Activated T-helper 2 cell treated with anti-CD3 and anti-CD28 coated beads, Interferon-gamma antibody, Interleukin-2, Interleukin-4, amounts not matched to agents 10 μg/mL and 5 μg/mL and 100 μg/mL, durations not matched to agents 14 hours and 24 hours and 36 hours (primary cell): Measurements from ENCODE around the gene UVSSA. TPM values are rescaled to one million over a fixed set of nuclear protein-coding genes. Genes with fewer than 3 reads are reported as not detected.
"Not testable (repeated sequence)": the region's sequence is repeated elsewhere in the genome, so short reads cannot be mapped to it uniquely, and the experiment has no call there.

ENCODE experiments used
- DNase-seq: peaks from one replicate; pipeline ENCODE4 v3.0.0; 2021; ENCODE audit warnings: low spot score
- H3K27ac Mint-ChIP-seq: one replicate; pipeline ENCODE4 v1.8.0; 2021; ENCODE audit warnings: mixed read lengths
- H3K27me3 Mint-ChIP-seq: one replicate; pipeline ENCODE4 v1.8.0; 2021; ENCODE audit warnings: low read depth, mixed read lengths
- H3K36me3 Mint-ChIP-seq: one replicate; pipeline ENCODE4 v1.8.0; 2021; ENCODE audit warnings: low read depth, mixed read lengths
- H3K4me1 Mint-ChIP-seq: one replicate; pipeline ENCODE4 v1.8.0; 2021; ENCODE audit warnings: low read depth, mixed read lengths
- H3K4me3 Mint-ChIP-seq: one replicate; pipeline ENCODE4 v1.8.0; 2021; ENCODE audit warnings: low read depth, mild to moderate bottlenecking, moderate library complexity, mixed read lengths
- H3K9me3 Mint-ChIP-seq: one replicate; pipeline ENCODE4 v1.8.0; 2021; ENCODE audit warnings: mixed read lengths
- intact Hi-C: fragments of 100-400 bp; cut with micrococcal nuclease; formaldehyde crosslinking; loops from one replicate; pipeline ENCODE4 v1.15.1; 2023
- total RNA-seq: library from RNA; stranded (reverse); gene quantifications from 2 replicates; pipeline ENCODE4 v1.2.3, GENCODE V29; 2022

Gene UVSSA
- total RNA-seq, 1 donor from 2014 or later = 23.5 TPM

GRCh38 chr4:1415681-1415981 is 68.6 kb downstream of the UVSSA start:
- Mint-ChIP-seq H3K4me3 (no peak overlapping the region), H3K27me3 (peaks cover 12% of the 10 kb centered on the region), H3K9me3 (no peaks in the 10 kb centered on the region), H3K27ac (no peak overlapping the region), H3K36me3 (no peaks in the 10 kb centered on the region), H3K4me1 (no peaks in the 10 kb centered on the region)
- intact Hi-C loops = no loop called here
- DNase-seq = no peak

DNA sequence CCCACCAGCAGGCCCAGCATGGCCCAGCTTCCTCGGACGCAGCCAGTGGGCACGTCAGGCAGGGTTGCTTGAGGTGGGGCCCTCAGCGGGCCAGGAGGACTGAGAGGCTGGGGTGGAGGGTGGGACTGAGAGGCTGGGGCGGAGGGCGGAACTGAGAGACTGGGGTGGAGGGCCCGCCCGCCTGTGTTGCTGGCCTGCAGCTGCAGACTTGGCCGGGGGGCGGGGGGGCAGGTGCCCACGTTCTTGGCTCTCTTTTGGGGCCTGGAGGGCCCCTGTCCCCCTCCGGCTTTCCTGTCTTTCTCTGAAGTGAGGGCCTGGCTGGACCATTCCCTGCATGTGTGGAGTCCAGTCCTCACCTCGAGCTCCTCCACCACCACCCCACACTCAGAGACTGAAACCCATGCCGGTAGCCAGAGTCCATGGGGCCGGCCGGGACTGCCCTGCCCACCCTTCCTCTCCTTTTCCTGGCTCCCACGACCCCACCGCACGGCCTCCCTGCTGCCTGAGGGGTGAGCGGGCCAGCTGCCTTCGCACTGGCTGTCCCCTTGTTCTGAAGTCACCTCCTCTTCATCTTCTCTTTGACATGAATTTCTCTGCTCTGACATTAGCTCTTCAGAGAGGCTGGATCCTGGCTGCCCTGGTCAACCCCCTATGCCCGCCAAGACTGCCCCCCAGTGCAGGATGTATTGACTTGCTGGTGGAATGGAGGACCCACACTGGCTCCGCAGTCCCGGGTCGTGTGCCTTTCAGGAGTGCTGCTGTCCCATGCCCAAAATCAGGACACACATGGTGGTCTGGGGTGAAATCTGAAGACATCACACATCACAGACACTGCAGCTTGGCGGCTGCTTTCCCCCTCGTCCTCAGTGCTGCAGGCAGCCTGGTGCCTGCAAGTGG is 69.3 kb downstream of the UVSSA start:
- no peaks in the 10 kb centered on the region for H3K9me3 Mint-ChIP-seq
- no peak overlapping the region for H3K4me3 Mint-ChIP-seq

DNA sequence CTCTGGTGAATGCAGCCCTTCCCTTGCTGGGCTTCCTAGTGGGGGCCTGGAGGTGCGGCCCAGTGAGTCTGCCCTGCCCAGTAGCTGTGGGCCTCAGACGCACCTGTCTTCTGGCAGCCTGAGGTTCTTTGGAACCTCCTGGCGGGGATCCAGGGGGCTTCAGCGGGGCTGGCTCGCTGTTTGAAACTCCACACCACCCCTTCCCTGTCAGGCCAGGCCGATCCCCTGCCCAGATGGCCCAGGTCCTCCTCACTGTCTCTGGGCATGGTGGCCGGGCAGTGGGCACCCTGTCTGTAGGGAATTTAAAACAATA is 69.9 kb downstream of the UVSSA start:
- H3K4me1 Mint-ChIP-seq = no peaks in the 10 kb centered on the region
- intact Hi-C loops = no loop called here
- no peaks in the 10 kb centered on the region for H3K9me3 Mint-ChIP-seq
- H3K36me3 Mint-ChIP-seq = no peaks in the 10 kb centered on the region
- no peak overlapping the region for H3K27ac Mint-ChIP-seq
- DNase-seq = no peak
- H3K27me3 Mint-ChIP-seq = peaks cover 10% of the 10 kb centered on the region
- no peak overlapping the region for H3K4me3 Mint-ChIP-seq

More for the DNA sequence above, 69.3 kb downstream of the UVSSA start:
- Mint-ChIP-seq H3K4me1 (no peaks in the 10 kb centered on the region), H3K36me3 (no peaks in the 10 kb centered on the region), H3K27ac (no peak overlapping the region), H3K27me3 (peaks cover 11% of the 10 kb centered on the region)
- intact Hi-C loops = no loop called here
- no peak for DNase-seq

DNA sequence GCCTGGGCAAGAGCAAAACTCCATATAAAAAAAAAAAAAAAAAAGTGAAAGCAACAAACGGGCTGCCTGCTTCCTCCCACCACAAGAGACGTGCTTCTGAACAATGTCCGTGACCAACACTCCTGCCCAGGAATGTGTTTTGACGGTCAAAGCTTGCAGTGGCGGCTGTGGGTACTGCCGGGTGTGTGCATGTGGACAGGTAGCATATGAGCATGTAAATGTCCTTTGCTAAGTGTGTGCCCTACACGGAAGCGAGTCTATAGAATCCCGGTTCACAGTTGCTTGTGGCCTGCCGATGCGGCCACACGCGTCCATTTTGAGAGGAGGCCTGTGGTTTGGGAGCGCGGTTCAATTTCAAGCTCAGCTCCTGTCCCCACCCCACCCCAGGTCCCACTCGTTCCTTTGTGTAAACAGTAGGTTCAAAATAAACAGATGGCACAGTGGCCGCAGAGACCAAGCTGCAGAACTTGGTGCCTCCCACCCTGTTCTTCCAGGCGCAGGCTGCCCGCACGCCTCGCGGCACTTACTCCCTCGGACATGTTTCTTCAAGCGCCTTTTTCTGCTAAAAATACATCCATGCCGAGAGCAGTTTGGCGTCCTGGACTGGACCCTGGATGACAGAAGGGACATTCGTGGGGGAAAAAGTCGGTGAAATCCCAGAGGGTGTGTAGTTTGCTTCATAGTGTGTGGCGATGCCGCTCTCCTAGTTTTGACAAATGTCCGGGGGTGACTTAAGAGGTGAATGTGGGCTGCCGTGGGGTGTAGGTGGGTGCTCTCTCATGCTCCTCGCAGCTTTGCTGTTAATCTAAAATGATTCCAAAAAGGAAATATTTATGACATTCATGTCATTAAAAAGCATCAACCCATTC is 70.7 kb downstream of the UVSSA start:
- no peaks in the 10 kb centered on the region for H3K36me3 Mint-ChIP-seq
- peaks cover 10% of the 10 kb centered on the region for H3K27me3 Mint-ChIP-seq
- no peak overlapping the region for H3K27ac Mint-ChIP-seq
- H3K4me1 Mint-ChIP-seq = no peaks in the 10 kb centered on the region
- no peak overlapping the region for H3K4me3 Mint-ChIP-seq
- DNase-seq = no peak
- intact Hi-C loops = no loop called here
- H3K9me3 Mint-ChIP-seq = no peaks in the 10 kb centered on the region

GRCh38 chr4:1418494-1419285 is 71.7 kb downstream of the UVSSA start:
- H3K27ac Mint-ChIP-seq = no peak overlapping the region
- no peaks in the 10 kb centered on the region for H3K9me3 Mint-ChIP-seq
- peaks cover 10% of the 10 kb centered on the region for H3K27me3 Mint-ChIP-seq
- DNase-seq = no peak
- no peaks in the 10 kb centered on the region for H3K36me3 Mint-ChIP-seq
- intact Hi-C loops = no loop called here
- H3K4me1 Mint-ChIP-seq = no peaks in the 10 kb centered on the region
- H3K4me3 Mint-ChIP-seq = no peak overlapping the region

GRCh38 chr4:1419708-1420107 is 72.7 kb downstream of the UVSSA start:
- DNase-seq = no peak
- H3K4me1 Mint-ChIP-seq = no peaks in the 10 kb centered on the region
- peaks cover 8% of the 10 kb centered on the region for H3K27me3 Mint-ChIP-seq
- no peaks in the 10 kb centered on the region for H3K9me3 Mint-ChIP-seq
- H3K27ac Mint-ChIP-seq = no peak overlapping the region
- no peak overlapping the region for H3K4me3 Mint-ChIP-seq
- intact Hi-C loops = no loop called here
- no peaks in the 10 kb centered on the region for H3K36me3 Mint-ChIP-seq

- no peak for DNase-seq
Measured at GRCh38 chr4:1421657-1422056, 74.6 kb downstream of the UVSSA start.

GRCh38 chr4:1427010-1427409 is 80.0 kb downstream of the UVSSA start:
- H3K27ac Mint-ChIP-seq = no peak overlapping the region
- no peak overlapping the region for H3K4me3 Mint-ChIP-seq
- intact Hi-C loops = no loop called here
- H3K36me3 Mint-ChIP-seq = no peaks in the 10 kb centered on the region
- H3K27me3 Mint-ChIP-seq = no peaks in the 10 kb centered on the region
- no peak for DNase-seq
- H3K9me3 Mint-ChIP-seq = no peaks in the 10 kb centered on the region
- no peaks in the 10 kb centered on the region for H3K4me1 Mint-ChIP-seq

More at GRCh38 chr4:1421657-1422056, 74.6 kb downstream of the UVSSA start:
- intact Hi-C loops = no loop called here
- Mint-ChIP-seq H3K4me1 (no peaks in the 10 kb centered on the region), H3K36me3 (no peaks in the 10 kb centered on the region), H3K9me3 (no peaks in the 10 kb centered on the region), H3K27ac (no peak overlapping the region), H3K27me3 (peaks cover 1% of the 10 kb centered on the region), H3K4me3 (no peak overlapping the region)

DNA sequence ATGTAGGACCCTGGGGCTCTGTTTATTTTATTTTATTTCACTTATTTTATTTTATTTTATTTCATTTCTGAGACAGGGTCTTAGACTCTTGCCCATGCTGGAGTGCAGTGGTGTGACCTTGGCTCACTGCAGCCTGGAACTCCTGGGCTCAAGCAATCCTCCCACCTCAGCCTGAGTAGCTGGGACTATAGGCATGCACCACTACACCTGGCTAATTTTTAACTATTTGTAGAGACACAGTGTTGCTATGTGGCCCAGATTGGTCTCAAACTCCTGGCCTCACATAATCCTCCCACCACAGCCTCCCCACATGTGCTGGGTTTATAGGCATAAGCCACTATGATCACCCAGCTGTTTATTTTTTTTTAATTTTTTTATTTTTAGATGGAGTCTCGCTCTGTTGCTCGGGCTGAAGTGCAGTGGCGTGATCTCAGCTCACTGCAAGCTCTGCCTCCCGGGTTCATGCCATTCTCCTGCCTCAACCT is 96.7 kb downstream of the UVSSA start:
- H3K4me3 Mint-ChIP-seq, H3K27me3 Mint-ChIP-seq: not testable (repeated sequence)

More for the DNA sequence above, 96.7 kb downstream of the UVSSA start:
- H3K36me3 Mint-ChIP-seq, DNase-seq, intact Hi-C loops, H3K27ac Mint-ChIP-seq, H3K9me3 Mint-ChIP-seq, H3K4me1 Mint-ChIP-seq: not testable (repeated sequence)

Other genes starting within 250 kb of the UVSSA start
- 0.62 and 0.85 TPM in 2 replicates for gene RNF212, start 233.6 kb upstream of the UVSSA start, total RNA-seq
- 26.1 and 26.7 TPM in 2 replicates for gene SPON2, start 174.6 kb upstream of the UVSSA start, total RNA-seq
- gene CTBP1, start 98.1 kb upstream of the UVSSA start, total RNA-seq = 194 and 195 TPM in 2 replicates
- gene MAEA, start 57.3 kb upstream of the UVSSA start, total RNA-seq = 59.2 and 62.8 TPM in 2 replicates
- gene NKX1-1, start 59.2 kb downstream of the UVSSA start, total RNA-seq = not detected in 2 replicates